Subcutaneous adipose tissue (tissue), 4 donors: ENCODE measurements around the gene NR4A1. TPM values are rescaled to one million over a fixed set of nuclear protein-coding genes. Genes with fewer than 3 reads are reported as not detected.

Experiments used
- CTCF ChIP-seq: fragments of 450-650 bp; IDR thresholded peaks from one replicate; pipeline ENCODE4 v1.5.1; 2016; ENCODE audit warnings: low read depth, mild to moderate bottlenecking, control low read depth, antibody characterized with exemption, moderate library complexity
- total RNA-seq, 4 donors: library from RNA; depleted of rRNA; stranded (reverse); fragments of >200 nt; gene quantifications; one replicate each; pipeline ENCODE4 v1.1.0, GENCODE V29; 2016

The NR4A1 gene
- total RNA-seq, 4 donors from 2014 or later, result 20.1 to 84.6 (median 40.3) TPM

GRCh38 chr12:52057638-52058576, 6.7 kb downstream of the NR4A1 start:
- TF ChIP-seq CTCF, result no peak

GRCh38 chr12:52058631-52059361, 7.6 kb downstream of the NR4A1 start:
- no peak for TF ChIP-seq CTCF

GRCh38 chr12:52059582-52060497, 8.6 kb downstream of the NR4A1 start:
- TF ChIP-seq CTCF, result no peak

GRCh38 chr12:52060498-52061177, 9.4 kb downstream of the NR4A1 start:
- no peak for TF ChIP-seq CTCF

GRCh38 chr12:52061470-52062166, 10.4 kb downstream of the NR4A1 start:
- no peak for TF ChIP-seq CTCF
